ENCODE measurements around the gene WASF2. TPM values are rescaled to one million over a fixed set of nuclear protein-coding genes. Genes with fewer than 3 reads are reported as not detected.

WASF2 gene
- total RNA-seq, 1 donor from 2014 or later, result 156 TPM

DNA sequence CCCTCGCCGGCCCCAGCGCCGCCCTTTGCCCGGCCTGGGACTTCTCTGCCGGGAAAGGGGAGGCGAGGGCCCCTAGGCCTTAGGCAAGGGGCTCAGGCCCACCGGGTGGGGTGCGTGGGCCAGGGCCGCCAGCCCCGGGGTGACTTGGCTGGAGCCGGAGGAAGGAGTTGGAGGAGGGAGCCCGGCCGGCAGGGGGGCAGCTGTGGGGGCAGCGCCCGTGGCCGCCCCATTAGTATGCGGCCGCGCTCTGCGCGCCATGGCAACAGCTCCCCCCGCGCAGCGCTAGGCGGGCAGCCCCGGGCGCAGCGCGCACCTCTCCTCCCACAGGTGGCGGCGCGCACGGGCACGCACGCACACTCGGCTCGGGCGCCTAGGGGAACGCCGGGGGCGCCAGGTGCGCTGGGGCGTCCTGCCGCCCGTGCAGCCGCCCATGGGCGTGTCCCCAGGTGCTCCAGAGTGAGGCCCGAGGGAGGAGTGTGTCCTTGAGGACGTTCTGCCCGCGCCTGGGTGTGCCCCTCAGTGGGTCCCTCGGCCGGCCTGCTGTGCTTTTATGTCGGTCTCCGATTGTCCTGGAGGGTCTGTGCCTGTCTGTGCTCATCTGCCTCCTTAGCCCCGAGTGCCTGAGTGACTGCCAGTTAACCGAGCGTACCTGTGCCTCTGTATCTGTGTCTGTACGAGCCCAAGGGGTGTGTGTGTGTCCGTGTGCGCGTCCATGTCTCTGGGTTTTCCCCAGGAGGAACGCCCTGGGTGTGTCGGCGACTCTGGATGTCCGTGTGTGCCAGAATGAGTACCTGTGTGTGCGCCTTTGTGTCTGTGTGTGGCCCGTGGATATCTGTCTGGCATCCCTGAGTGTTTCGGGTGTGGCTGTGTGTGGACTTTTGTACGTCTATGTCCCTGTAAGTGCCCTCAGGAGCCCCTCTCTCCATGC, 38.2 kb upstream of the WASF2 start:
- H3K36me3 ChIP-seq, result no peaks in the 10 kb centered on the region
- no peaks in the 10 kb centered on the region for H3K9me3 ChIP-seq
- no peaks in the 10 kb centered on the region for H3K27me3 ChIP-seq
- peaks cover 54% of the 10 kb centered on the region for H3K4me1 ChIP-seq
- H3K4me3 ChIP-seq, result peak overlapping the region; percentile 56
- ATAC-seq (peak; percentile 78), DNase-seq (peak; percentile 86)
- peak overlapping the region; percentile 84 for H3K27ac ChIP-seq
- TF ChIP-seq, protein P1, sequence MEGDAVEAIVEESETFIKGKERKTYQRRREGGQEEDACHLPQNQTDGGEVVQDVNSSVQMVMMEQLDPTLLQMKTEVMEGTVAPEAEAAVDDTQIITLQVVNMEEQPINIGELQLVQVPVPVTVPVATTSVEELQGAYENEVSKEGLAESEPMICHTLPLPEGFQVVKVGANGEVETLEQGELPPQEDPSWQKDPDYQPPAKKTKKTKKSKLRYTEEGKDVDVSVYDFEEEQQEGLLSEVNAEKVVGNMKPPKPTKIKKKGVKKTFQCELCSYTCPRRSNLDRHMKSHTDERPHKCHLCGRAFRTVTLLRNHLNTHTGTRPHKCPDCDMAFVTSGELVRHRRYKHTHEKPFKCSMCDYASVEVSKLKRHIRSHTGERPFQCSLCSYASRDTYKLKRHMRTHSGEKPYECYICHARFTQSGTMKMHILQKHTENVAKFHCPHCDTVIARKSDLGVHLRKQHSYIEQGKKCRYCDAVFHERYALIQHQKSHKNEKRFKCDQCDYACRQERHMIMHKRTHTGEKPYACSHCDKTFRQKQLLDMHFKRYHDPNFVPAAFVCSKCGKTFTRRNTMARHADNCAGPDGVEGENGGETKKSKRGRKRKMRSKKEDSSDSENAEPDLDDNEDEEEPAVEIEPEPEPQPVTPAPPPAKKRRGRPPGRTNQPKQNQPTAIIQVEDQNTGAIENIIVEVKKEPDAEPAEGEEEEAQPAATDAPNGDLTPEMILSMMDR (IDR thresholded peaks at IDR 0.05), result no peak
- intact Hi-C loops (cut with DNase I), result no loop called here

DNA sequence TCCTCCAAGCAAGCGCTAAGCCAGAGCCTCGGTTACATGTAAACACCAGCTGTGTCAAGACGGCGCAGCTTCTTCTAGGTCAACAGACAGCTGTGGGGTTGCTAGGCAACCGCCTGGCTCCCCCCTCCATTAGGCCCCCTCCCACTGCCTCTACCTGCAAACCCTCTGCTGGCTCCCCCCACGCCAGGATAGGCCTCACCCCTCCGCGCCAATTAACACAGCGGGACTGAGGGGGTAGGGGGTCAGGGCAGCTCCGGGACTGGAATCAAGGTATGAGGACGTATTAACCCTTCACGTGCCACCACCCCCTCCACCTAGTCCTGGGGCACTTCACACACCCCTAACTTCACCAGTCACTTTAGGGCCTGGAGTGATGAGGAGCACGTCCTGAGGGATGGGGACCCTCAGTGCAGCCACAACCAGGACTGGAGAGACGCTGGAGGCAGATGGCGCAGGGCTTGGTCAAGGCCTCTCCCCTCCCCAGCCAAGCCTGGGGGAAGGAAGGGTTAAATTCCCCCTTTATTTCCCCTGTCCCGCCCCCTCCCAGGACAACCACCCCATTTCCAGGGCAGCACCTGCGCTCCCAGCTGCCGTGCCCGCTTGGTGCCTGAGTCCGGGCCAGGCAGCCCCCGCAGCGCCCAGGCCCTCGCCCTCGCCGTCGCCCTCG, 37.4 kb upstream of the WASF2 start:
- Histone ChIP-seq H3K27me3 (no peaks in the 10 kb centered on the region), H3K27ac (peak overlapping the region; percentile 84), H3K36me3 (no peaks in the 10 kb centered on the region), H3K9me3 (no peaks in the 10 kb centered on the region), H3K4me1 (peaks cover 62% of the 10 kb centered on the region), H3K4me3 (peak overlapping the region; percentile 56)
- no peak for ATAC-seq
- TF ChIP-seq, protein P1 (IDR thresholded peaks at IDR 0.05), result no peak
- no peak for DNase-seq
- intact Hi-C loops (cut with DNase I), result no loop called here

DNA sequence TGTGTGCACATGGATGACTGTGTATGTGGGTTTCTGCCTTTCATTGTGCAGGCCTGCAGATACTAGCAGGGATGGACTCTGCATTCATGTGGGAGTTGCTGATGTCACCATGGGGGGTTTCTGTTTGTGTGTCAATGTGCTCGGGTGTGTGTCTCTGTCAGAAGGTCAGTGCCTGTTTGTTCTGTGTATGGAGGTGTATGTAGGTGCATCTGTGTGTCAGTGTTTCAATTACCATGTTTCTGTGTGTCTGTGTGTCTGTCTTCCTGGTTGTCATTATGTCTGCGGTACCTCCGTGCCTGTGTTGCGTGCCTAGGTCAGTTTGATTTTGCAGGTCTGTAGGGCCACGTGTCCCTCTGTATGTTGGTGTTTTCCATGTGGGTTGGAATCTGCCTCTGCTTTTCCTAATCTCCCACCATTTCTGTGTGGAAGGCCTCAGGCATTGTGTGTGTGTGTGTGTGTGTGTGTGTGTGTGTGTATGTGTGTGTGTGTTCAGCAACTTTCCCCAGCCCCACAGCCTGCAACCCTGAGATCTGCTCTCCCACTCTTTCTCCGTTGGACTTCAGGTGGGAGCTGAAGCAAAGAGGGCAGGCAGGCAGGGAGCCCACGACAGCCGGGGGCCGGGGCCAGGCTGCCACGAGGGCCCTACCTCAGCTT, 36.7 kb upstream of the WASF2 start:
- DNase-seq (no peak), ATAC-seq (no peak)
- no peaks in the 10 kb centered on the region for H3K36me3 ChIP-seq
- intact Hi-C loops (cut with DNase I), result no loop called here
- H3K27me3 ChIP-seq, result no peaks in the 10 kb centered on the region
- peak overlapping the region; percentile 56 for H3K4me3 ChIP-seq
- H3K9me3 ChIP-seq, result no peaks in the 10 kb centered on the region
- TF ChIP-seq, protein P1 (IDR thresholded peaks at IDR 0.05), result no peak
- H3K4me1 ChIP-seq, result peaks cover 68% of the 10 kb centered on the region
- H3K27ac ChIP-seq, result peak overlapping the region; percentile 84

DNA sequence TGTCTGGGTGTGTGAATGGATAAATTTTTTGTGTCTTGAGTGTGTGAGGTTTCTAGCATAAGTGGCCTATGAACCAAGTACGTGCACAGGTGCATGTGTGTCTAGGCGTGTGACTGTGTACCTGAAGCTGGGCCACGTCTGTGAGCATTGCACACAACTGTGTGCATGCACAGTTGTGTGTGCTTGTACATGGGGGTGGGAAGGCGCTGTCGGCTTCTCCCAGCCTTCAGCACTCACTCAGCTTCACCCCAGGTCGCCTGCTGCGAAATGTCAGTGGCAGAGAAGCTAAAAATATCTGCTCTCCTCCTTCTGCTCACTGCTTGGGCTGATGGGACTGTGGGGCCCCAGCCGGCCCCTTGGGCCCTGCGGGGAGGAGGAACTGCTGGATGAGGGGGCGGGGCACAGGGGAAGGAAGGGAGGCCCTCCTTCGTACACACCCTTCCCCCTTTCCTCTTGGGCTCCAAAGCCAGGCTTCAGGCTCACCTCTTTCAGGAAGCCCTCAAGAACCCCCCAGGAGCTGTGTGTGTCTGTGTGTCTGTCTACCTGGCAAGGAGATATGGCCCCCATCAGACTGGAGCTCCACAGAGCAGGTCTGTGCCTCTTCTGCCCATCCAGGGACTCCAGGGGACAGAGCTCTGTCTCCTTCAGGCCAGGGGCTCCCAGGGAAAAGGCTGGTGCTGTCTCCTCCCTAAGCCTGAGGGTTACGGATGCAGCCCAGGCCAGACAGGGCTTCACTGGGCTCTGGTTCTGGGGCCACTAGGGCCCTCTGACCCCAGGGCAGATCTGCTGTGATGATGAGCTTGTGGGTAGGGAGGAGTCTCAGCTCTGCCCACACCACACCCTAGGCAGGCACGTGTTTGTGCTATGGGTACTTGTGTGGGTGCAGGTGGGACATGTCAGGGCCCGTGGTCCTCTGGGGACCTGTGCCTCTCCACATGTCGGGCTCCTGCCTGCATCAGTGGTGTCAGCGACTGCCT, 35.6 kb upstream of the WASF2 start:
- peak; percentile 72 for ATAC-seq

More for the DNA sequence above, 35.6 kb upstream of the WASF2 start:
- TF ChIP-seq, protein P1 (IDR thresholded peaks at IDR 0.05), result no peak
- no peaks in the 10 kb centered on the region for H3K9me3 ChIP-seq
- H3K27me3 ChIP-seq, result no peaks in the 10 kb centered on the region
- peak overlapping the region; percentile 82 for H3K27ac ChIP-seq
- H3K36me3 ChIP-seq, result no peaks in the 10 kb centered on the region
- intact Hi-C loops (cut with DNase I), result no loop called here
- H3K4me1 ChIP-seq, result peaks cover 79% of the 10 kb centered on the region
- peak; percentile 86 for DNase-seq
- peak overlapping the region; percentile 56 for H3K4me3 ChIP-seq
